Neural crest cell (in vitro differentiated cells): ENCODE results near the gene MTCH2. TPM values are rescaled to one million over a fixed set of nuclear protein-coding genes. Genes with fewer than 3 reads are reported as not detected.

Experiments used
- DNase-seq: peaks from one replicate; pipeline ENCODE4 v3.0.0; 2021; ENCODE audit warnings: low read depth, mixed read lengths, low spot score
- H3K27ac Mint-ChIP-seq: one replicate; pipeline ENCODE4 v1.8.0; 2021; ENCODE audit warnings: mild to moderate bottlenecking, mixed read lengths; ENCODE audit not compliant: unreplicated experiment
- H3K27me3 Mint-ChIP-seq: 2 replicates; pipeline ENCODE4 v1.8.0; 2021; ENCODE audit warnings: low read depth, mild to moderate bottlenecking, mixed read lengths
- H3K36me3 Mint-ChIP-seq: 2 replicates; pipeline ENCODE4 v1.8.0; 2021; ENCODE audit warnings: low read depth, mild to moderate bottlenecking, mixed read lengths
- H3K4me1 Mint-ChIP-seq: 2 replicates; pipeline ENCODE4 v1.8.0; 2021; ENCODE audit warnings: mixed read lengths
- H3K4me3 Mint-ChIP-seq: one replicate; pipeline ENCODE4 v1.8.0; 2021; ENCODE audit warnings: mild to moderate bottlenecking, mixed read lengths
- H3K9me3 Mint-ChIP-seq: 2 replicates; pipeline ENCODE4 v1.8.0; 2021; ENCODE audit warnings: mixed read lengths
- total RNA-seq: library from RNA; stranded (reverse); gene quantifications from 2 replicates; pipeline ENCODE4 v1.2.1, GENCODE V29; 2021
- TF ChIP-seq, protein P1 (sequence below): fragments of 200-600 bp; sonication (generic); conservative IDR thresholded peaks from 2 replicates; pipeline ENCODE4 v1.5.0; 2021; ENCODE audit warnings: antibody characterized with exemption, mild to moderate bottlenecking

MTCH2 gene
- total RNA-seq, 1 donor from 2014 or later = 160 TPM

DNA sequence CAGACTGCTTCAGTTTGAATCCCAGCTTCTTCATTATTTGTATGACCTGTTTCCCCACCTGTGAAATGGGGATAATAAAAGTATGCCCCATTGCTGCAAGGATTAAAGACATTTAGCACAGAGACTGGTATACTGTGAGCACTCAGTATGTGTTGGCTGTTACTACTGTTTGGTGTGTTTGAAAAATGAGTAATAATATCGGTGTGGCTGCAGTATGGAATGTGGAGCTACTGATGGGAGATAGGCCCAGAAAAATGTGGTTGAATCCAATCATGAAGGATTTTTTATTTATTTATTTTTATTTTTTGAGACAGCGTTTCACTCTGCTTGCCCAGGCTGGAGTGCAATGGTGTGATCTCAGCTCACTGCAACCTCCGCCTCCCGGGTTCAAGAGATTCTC, 39.1 kb downstream of the MTCH2 start:
- Mint-ChIP-seq H3K9me3 (no peaks in the 10 kb centered on the region), H3K27me3 (no peaks in the 10 kb centered on the region), H3K36me3 (peaks cover 3% of the 10 kb centered on the region), H3K4me3 (no peak overlapping the region), H3K27ac (no peak overlapping the region), H3K4me1 (peaks cover 5% of the 10 kb centered on the region)
- DNase-seq = no peak
- TF ChIP-seq, protein P1, sequence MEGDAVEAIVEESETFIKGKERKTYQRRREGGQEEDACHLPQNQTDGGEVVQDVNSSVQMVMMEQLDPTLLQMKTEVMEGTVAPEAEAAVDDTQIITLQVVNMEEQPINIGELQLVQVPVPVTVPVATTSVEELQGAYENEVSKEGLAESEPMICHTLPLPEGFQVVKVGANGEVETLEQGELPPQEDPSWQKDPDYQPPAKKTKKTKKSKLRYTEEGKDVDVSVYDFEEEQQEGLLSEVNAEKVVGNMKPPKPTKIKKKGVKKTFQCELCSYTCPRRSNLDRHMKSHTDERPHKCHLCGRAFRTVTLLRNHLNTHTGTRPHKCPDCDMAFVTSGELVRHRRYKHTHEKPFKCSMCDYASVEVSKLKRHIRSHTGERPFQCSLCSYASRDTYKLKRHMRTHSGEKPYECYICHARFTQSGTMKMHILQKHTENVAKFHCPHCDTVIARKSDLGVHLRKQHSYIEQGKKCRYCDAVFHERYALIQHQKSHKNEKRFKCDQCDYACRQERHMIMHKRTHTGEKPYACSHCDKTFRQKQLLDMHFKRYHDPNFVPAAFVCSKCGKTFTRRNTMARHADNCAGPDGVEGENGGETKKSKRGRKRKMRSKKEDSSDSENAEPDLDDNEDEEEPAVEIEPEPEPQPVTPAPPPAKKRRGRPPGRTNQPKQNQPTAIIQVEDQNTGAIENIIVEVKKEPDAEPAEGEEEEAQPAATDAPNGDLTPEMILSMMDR = no peak

DNA sequence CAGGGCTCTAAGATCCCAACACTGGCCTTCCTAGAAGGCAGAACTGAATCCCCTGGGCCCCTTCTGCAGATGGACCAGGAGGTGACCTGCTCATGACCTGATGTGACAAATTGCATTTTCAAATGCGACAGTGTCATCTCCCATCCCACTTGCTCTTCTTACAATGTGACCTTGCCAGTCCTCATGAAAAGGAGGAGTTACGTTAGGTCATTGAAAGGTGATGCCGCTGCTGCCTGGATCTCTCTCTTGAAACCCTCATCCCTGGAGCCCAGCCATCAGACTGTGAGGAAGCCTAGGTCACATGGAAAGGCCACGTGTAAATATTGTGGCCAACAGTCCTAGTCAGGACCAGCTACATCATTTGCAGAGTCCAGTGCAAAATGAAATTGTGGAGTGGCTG, 42.5 kb downstream of the MTCH2 start:
- TF ChIP-seq, protein P1 = no peak
- no peak for DNase-seq
- no peak overlapping the region for H3K27ac Mint-ChIP-seq
- no peak overlapping the region for H3K4me3 Mint-ChIP-seq
- no peaks in the 10 kb centered on the region for H3K36me3 Mint-ChIP-seq
- H3K9me3 Mint-ChIP-seq = no peaks in the 10 kb centered on the region
- H3K4me1 Mint-ChIP-seq = no peaks in the 10 kb centered on the region
- H3K27me3 Mint-ChIP-seq = no peaks in the 10 kb centered on the region

DNA sequence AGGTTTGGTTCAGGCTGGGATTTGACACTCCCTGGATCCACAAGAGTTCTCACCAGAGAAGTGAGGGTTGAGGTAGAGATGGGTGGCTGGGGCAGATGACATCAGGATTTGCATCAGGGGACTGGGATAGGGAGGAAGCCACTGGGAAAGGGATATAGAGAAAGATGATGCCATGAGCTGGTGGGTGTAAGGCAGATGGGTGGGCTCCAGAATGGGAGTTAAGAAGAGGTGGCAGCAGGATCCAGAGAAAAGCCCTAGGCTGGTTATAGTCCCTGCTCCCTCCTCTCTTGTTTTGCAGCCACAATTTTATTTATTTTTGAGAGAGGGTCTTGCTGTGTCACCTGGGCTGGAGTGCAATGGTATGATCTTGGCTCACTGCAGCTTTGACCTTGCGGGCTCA, 46.4 kb downstream of the MTCH2 start:
- Mint-ChIP-seq H3K4me1 (peaks cover 31% of the 10 kb centered on the region), H3K36me3 (no peaks in the 10 kb centered on the region), H3K4me3 (peak overlapping the region; percentile 64), H3K27ac (peak overlapping the region; percentile 15), H3K9me3 (no peaks in the 10 kb centered on the region), H3K27me3 (peaks cover 14% of the 10 kb centered on the region)
- TF ChIP-seq, protein P1 = no peak
- no peak for DNase-seq

DNA sequence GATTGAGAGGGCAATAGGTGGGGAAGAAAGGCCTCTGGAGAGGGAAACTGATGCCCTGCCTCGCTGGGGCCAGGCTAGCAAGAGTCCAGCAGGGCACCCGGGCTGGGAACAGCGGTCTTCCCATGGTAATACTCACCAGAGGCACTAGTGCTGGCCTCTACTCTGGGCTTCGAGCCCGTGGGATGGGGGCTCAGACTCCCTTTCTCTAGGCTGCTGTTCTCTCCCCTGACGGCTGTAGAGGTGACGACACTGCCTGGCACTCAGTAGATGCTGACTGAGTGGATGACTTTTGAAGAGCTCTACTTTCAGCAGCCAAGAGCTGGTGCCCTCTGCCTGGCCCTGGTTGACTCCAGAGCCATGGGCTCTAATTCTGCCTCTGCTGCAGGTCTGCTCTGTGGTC, 47.3 kb downstream of the MTCH2 start:
- peak overlapping the region; percentile 83 for H3K4me3 Mint-ChIP-seq
- no peaks in the 10 kb centered on the region for H3K9me3 Mint-ChIP-seq
- peaks cover 14% of the 10 kb centered on the region for H3K27me3 Mint-ChIP-seq
- TF ChIP-seq, protein P1 = no peak
- no peak overlapping the region for H3K27ac Mint-ChIP-seq
- no peak for DNase-seq
- no peaks in the 10 kb centered on the region for H3K36me3 Mint-ChIP-seq
- peaks cover 31% of the 10 kb centered on the region for H3K4me1 Mint-ChIP-seq

DNA sequence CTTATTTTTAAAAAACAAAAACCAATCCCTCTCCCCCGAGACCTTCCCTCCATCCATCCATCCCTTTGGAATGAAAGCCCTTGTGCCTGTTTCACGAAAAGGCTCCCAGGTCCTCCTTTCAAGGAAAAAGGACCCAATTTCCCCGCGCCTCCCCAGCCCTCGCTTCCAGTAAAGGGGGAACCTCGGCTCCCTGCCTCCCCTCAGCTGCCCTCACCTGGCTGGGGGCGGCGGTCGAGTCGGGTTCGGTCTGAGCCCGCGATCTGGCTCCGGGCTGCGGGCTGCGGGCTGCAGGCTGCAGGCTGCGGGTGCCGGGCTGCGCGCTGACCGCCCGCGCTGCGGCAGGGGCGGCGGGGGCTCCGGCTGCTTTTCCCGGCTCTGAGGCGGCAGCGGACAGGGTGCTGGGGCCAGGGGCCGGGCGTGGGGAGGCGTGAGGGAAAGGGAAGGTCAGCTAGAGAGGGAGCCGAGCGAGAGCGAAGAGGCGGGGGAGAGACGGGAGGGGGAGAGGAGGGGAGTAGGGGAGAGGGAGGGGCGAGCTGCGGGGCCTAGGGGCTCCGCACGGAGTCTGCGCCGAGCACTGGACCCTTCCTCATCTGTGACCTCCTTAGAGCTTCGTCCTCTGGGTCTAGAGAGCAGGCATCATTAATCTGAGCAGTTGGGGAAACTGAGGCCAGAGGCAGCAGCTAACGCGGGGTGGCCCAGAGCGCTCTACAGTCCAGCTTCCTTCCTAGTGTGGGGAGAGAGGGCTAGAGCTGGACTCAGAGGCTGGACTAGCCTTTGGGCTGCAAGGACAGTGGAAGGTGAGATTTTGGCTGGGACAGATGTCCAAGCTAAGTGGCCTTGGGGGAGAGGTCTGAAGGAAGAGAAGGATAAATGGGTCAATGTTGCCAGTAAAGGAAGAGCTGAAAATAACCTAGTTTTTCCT, 48.2 kb downstream of the MTCH2 start, which contains the start of gene C1QTNF4:
C1QTNF4 (minus strand) TSS at position 478 of the 922 bp plus-strand sequence. CDS start 3,601 bp downstream, outside the sequence.
- H3K4me3 Mint-ChIP-seq = peak within 1 kb of the TSS; percentile 88
- no peak within 1 kb of the TSS for H3K27ac Mint-ChIP-seq
- TF ChIP-seq, protein P1 = no peak
- peaks cover 31% of the 10 kb centered on the region for H3K4me1 Mint-ChIP-seq
- H3K27me3 Mint-ChIP-seq = peaks cover 14% of the 10 kb centered on the region
- DNase-seq = peak; percentile 49
- no peaks in the 10 kb centered on the region for H3K36me3 Mint-ChIP-seq
- no peaks in the 10 kb centered on the region for H3K9me3 Mint-ChIP-seq
